Naive thymus-derived CD8-positive, alpha-beta T cell (primary cell): ENCODE data around the gene AMOTL1. TPM values are rescaled to one million over a fixed set of nuclear protein-coding genes. Genes with fewer than 3 reads are reported as not detected.
A peak's percentile ranks its signal among the peaks of the same experiment; 100 is the strongest.

Source experiments
- ATAC-seq, 2 donors: fragments of 150-1000 bp; cut with Tn5 transposase in 1 of 2; sonication (Bioruptor Pico), chemical (Tn5 transposase) in 1 of 2; 1 replicate in 1 of 2; 2 replicates in 1 of 2; pipeline ENCODE4 v1.10.0; 2021; ENCODE audit warnings: mild to moderate bottlenecking in 2 of 2, moderate library complexity in 2 of 2
- POLR2A ChIA-PET: fragments of 350-600 bp; sonication (Branson Sonifier 250); formaldehyde crosslinking; loops from one replicate; lab custom pipeline; 2021; ENCODE audit warnings: antibody characterized with exemption; lab: Charles Lee
- DNase-seq, 10 donors: peaks; one replicate each; pipeline versions ENCODE4 v3.0.0 to v3.0.0-alpha.2; 2020 to 2022
- H3K27ac Mint-ChIP-seq, 10 donors: one replicate each; pipeline ENCODE4 v1.8.0; 2020 to 2022; ENCODE audit warnings: mild to moderate bottlenecking in 10 of 10, mixed read lengths in 10 of 10, moderate library complexity in 4 of 10, inconsistent platforms in 1 of 10
- H3K27me3 Mint-ChIP-seq, 5 donors: one replicate each; pipeline ENCODE4 v1.8.0; 2021 to 2022; ENCODE audit warnings: mixed read lengths in 5 of 5
- H3K36me3 Mint-ChIP-seq, 3 donors: one replicate each; pipeline ENCODE4 v1.8.0; 2020 to 2022; ENCODE audit warnings: mixed read lengths in 3 of 3, mild to moderate bottlenecking in 2 of 3, inconsistent platforms in 1 of 3
- H3K4me1 Mint-ChIP-seq, 4 donors: one replicate each; pipeline ENCODE4 v1.8.0; 2021 to 2022; ENCODE audit warnings: mixed read lengths in 4 of 4
- H3K4me3 Mint-ChIP-seq, 10 donors: one replicate each; pipeline ENCODE4 v1.8.0; 2020 to 2022; ENCODE audit warnings: mild to moderate bottlenecking in 10 of 10, mixed read lengths in 10 of 10, moderate library complexity in 6 of 10, inconsistent platforms in 1 of 10
- H3K9me3 Mint-ChIP-seq, 9 donors: one replicate each; pipeline ENCODE4 v1.8.0; 2020 to 2022; ENCODE audit warnings: mixed read lengths in 9 of 9, mild to moderate bottlenecking in 3 of 9, inconsistent platforms in 1 of 9, moderate library complexity in 1 of 9
- polyA plus RNA-seq, 3 donors: library from polyadenylated mRNA; unstranded; fragments of 300-500 nt; fragmentation: Illumina TruSeq; gene quantifications; one replicate each; pipeline ENCODE4 v1.2.3, GENCODE V29; 2021
- total RNA-seq, 8 experiments: library from RNA in 2 of 8; stranded (reverse) in 2 of 8; gene quantifications; one replicate each; pipeline ENCODE4 v1.2.3 and lab custom pipeline; 2021 to 2026

Gene AMOTL1
- total and polyA plus RNA-seq, 5 experiments from 2014 or later = 0.03 to 0.10 (median 0.08) TPM; not detected in 1

DNA sequence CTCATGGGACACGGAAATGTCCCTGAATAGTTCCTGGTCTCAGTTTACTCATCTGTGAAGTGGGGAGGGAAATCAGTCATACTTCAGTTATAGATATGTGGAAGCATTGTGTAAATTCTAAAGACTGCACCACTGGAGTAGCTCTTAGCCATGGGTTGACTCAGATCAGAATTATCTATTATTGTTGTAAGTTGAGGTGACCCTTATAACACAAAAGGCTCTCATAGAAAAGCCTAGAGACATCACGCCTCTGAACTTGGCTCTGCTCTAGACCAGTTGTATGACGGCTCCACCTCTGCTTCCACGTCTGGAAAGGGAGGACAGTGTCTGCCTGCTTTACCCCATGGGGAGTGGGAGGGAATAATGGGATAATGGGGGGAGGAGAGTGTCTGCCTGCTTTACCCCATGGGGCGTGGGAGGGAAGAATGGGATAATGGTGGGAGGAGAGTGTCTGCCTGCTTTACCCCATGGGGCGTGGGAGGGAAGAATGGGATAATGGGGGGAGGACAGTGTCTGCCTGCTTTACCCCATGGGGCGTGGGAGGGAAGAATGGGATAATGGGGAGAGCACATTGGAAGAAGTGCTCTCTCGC is 98.2 kb downstream of the AMOTL1 start:
- H3K4me3 Mint-ChIP-seq = no peak overlapping the region
- H3K27ac Mint-ChIP-seq = no peak overlapping the region
- no peaks in the 10 kb centered on the region for H3K36me3 Mint-ChIP-seq
- POLR2A ChIA-PET = interaction anchor here (0.7 kb wide), 1 partner anchor 106 kb away, joined by 3 read pairs; no protein-coding TSS in a partner anchor
- ATAC-seq = no peak
- peaks cover 0 to 7% (median 0%) of the 10 kb centered on the region in 5 donors for H3K27me3 Mint-ChIP-seq
- H3K9me3 Mint-ChIP-seq = no peaks in the 10 kb centered on the region
- no peak for DNase-seq
- no peaks in the 10 kb centered on the region for H3K4me1 Mint-ChIP-seq

GRCh38 chr11:94866936-94867795 is 99.0 kb downstream of the AMOTL1 start:
- no peak overlapping the region for H3K4me3 Mint-ChIP-seq
- peaks cover 0 to 7% (median 0%) of the 10 kb centered on the region in 5 donors for H3K27me3 Mint-ChIP-seq
- H3K4me1 Mint-ChIP-seq = no peaks in the 10 kb centered on the region
- POLR2A ChIA-PET = no interaction called here
- DNase-seq (no peak), ATAC-seq (no peak)
- H3K9me3 Mint-ChIP-seq = no peaks in the 10 kb centered on the region
- peak overlapping the region in 1 of 10 donors; percentile 6 for H3K27ac Mint-ChIP-seq
- H3K36me3 Mint-ChIP-seq = no peaks in the 10 kb centered on the region

- Mint-ChIP-seq H3K9me3 (no peaks in the 10 kb centered on the region), H3K4me3 (no peak overlapping the region), H3K4me1 (no peaks in the 10 kb centered on the region), H3K36me3 (no peaks in the 10 kb centered on the region), H3K27ac (no peak overlapping the region), H3K27me3 (peaks cover 0 to 7% (median 0%) of the 10 kb centered on the region in 5 donors)
- POLR2A ChIA-PET = no interaction called here
- DNase-seq = no peak
- ATAC-seq = no peak
Measured at GRCh38 chr11:94868468-94868867, 100.3 kb downstream of the AMOTL1 start.

GRCh38 chr11:94869186-94869585 is 101.0 kb downstream of the AMOTL1 start:
- no peaks in the 10 kb centered on the region for H3K36me3 Mint-ChIP-seq
- DNase-seq (no peak), ATAC-seq (no peak)
- H3K4me1 Mint-ChIP-seq = no peaks in the 10 kb centered on the region
- POLR2A ChIA-PET = no interaction called here
- H3K27me3 Mint-ChIP-seq = peaks cover 0 to 7% (median 0%) of the 10 kb centered on the region in 5 donors
- H3K27ac Mint-ChIP-seq = no peak overlapping the region
- H3K9me3 Mint-ChIP-seq = no peaks in the 10 kb centered on the region
- no peak overlapping the region for H3K4me3 Mint-ChIP-seq

DNA sequence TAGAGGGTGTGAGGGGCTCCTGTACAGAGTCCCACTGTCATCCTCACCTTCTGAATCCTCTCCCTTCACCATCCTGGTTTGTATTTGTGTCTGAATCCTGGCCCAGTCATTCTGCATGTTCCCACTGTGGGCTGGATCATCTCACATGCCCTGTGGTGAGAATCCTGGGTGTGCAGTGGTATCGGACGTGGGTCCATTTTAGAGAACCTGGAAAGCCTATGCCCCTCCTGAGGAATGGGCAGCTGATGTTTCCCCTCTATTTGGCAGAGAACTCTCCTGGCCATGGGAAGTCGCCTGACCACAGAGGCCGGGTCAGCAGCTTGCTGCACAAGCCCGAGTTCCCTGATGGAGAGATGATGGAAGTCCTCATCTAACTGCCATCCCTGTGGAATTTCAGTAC is 102.3 kb downstream of the AMOTL1 start:
- POLR2A ChIA-PET = no interaction called here
- H3K4me3 Mint-ChIP-seq = no peak overlapping the region
- H3K4me1 Mint-ChIP-seq = no peaks in the 10 kb centered on the region
- DNase-seq = no peak
- H3K9me3 Mint-ChIP-seq = no peaks in the 10 kb centered on the region
- H3K36me3 Mint-ChIP-seq = no peaks in the 10 kb centered on the region
- no peak for ATAC-seq
- H3K27me3 Mint-ChIP-seq = peaks cover 0 to 7% (median 0%) of the 10 kb centered on the region in 5 donors
- peak overlapping the region in 1 of 10 donors; percentile 43 for H3K27ac Mint-ChIP-seq

DNA sequence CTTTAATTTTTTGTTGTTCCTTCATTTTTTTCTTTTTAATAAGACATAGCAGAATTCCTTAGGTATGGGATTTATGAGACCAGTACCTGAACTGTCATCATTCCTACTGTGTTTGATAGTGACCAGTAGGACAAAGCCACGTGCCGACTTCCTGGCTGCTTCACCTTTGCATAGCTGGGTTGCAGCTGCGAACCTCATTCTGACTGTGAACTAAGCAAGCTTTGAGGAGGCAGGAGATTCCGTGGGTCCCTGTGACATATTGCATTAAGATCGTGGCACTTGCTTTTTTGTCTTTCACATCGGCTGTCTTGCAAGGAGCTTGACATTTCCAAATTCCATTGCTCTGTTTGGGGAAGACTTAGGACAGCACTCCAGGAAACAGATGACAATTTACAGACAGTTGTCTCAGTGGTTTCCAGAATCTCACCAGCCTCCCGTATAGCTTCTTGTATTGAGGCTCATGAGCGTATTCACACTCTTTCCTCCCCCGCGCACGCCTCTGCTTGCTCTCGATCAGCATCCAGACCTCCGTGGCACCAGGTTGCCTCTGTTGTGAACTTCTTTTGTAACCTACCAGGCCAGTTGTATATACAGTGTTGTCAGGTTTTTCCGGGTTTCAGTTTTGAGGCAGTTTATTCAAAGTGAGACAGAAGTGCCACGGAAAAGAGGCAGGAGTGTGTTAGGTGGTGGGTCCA is 103.5 kb downstream of the AMOTL1 start:
- ATAC-seq (no peak), DNase-seq (no peak)
- Mint-ChIP-seq H3K27ac (no peak overlapping the region), H3K36me3 (no peaks in the 10 kb centered on the region), H3K4me3 (no peak overlapping the region), H3K4me1 (peaks cover 1 to 6% (median 4%) of the 10 kb centered on the region in 4 donors), H3K27me3 (peaks cover 0 to 7% (median 0%) of the 10 kb centered on the region in 5 donors), H3K9me3 (no peaks in the 10 kb centered on the region)
- POLR2A ChIA-PET = no interaction called here

GRCh38 chr11:94873916-94874540 is 105.9 kb downstream of the AMOTL1 start:
- Mint-ChIP-seq H3K4me1 (peaks cover 5 to 12% (median 11%) of the 10 kb centered on the region in 4 donors), H3K27ac (no peak overlapping the region), H3K9me3 (no peaks in the 10 kb centered on the region), H3K4me3 (no peak overlapping the region), H3K36me3 (no peaks in the 10 kb centered on the region), H3K27me3 (peaks cover 0 to 7% (median 0%) of the 10 kb centered on the region in 5 donors)
- DNase-seq (no peak), ATAC-seq (no peak)
- POLR2A ChIA-PET = no interaction called here

DNA sequence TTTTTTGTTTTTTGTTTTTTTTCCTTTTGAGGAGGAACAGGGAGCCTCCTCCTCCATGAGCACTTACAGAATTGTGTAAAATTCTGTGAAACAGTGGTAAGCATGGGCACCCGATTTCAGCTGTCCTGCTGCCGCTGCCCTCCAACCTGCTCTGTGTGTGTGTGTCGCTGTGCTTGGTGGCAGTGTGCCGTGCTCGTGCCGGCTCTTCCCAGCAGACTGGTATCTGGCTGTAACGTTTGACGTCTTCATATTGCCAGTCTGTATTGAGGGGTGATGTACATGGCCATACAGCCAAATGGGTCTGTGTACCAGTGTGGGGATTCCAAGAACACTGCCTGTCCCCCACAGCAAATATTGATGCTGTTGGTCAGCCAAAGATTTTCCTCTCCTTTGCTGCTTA is 108.1 kb downstream of the AMOTL1 start:
- peak overlapping the region in 4 of 10 donors; percentile 20 to 74 (median 46) for H3K27ac Mint-ChIP-seq
- no peaks in the 10 kb centered on the region for H3K36me3 Mint-ChIP-seq
- ATAC-seq = no peak
- no peaks in the 10 kb centered on the region for H3K9me3 Mint-ChIP-seq
- POLR2A ChIA-PET = no interaction called here
- H3K27me3 Mint-ChIP-seq = peaks cover 0 to 2% (median 0%) of the 10 kb centered on the region in 5 donors
- H3K4me1 Mint-ChIP-seq = peaks cover 6 to 12% (median 11%) of the 10 kb centered on the region in 4 donors
- H3K4me3 Mint-ChIP-seq = no peak overlapping the region
- DNase-seq = no peak

GRCh38 chr11:94876645-94877442 is 108.7 kb downstream of the AMOTL1 start:
- DNase-seq (peak in 4 of 10 donors; percentile 7 to 67 (median 18)), ATAC-seq (peak; percentile 57 to 68)
- Mint-ChIP-seq H3K27ac (peak overlapping the region in 6 of 10 donors; percentile 3 to 74 (median 46)), H3K4me3 (peak overlapping the region in 3 of 10 donors; percentile 6 to 13 (median 9)), H3K36me3 (no peaks in the 10 kb centered on the region), H3K27me3 (peaks cover 0 to 2% (median 0%) of the 10 kb centered on the region in 5 donors), H3K4me1 (peaks cover 6 to 12% (median 11%) of the 10 kb centered on the region in 4 donors), H3K9me3 (no peaks in the 10 kb centered on the region)
- POLR2A ChIA-PET = no interaction called here

- DNase-seq (no peak), ATAC-seq (no peak)
- H3K36me3 Mint-ChIP-seq = no peaks in the 10 kb centered on the region
- H3K9me3 Mint-ChIP-seq = no peaks in the 10 kb centered on the region
- peak overlapping the region in 3 of 10 donors; percentile 36 to 60 (median 51) for H3K27ac Mint-ChIP-seq
- no peaks in the 10 kb centered on the region for H3K27me3 Mint-ChIP-seq
- H3K4me1 Mint-ChIP-seq = peaks cover 6 to 12% (median 11%) of the 10 kb centered on the region in 4 donors
- H3K4me3 Mint-ChIP-seq = no peak overlapping the region
- POLR2A ChIA-PET = no interaction called here
Measured at GRCh38 chr11:94877443-94878200, 109.5 kb downstream of the AMOTL1 start.

GRCh38 chr11:94879006-94879405 is 110.8 kb downstream of the AMOTL1 start:
- ATAC-seq (no peak), DNase-seq (no peak)
- H3K4me3 Mint-ChIP-seq = no peak overlapping the region
- H3K27ac Mint-ChIP-seq = no peak overlapping the region
- H3K27me3 Mint-ChIP-seq = no peaks in the 10 kb centered on the region
- POLR2A ChIA-PET = no interaction called here
- H3K4me1 Mint-ChIP-seq = peaks cover 6 to 12% (median 11%) of the 10 kb centered on the region in 4 donors
- no peaks in the 10 kb centered on the region for H3K36me3 Mint-ChIP-seq
- H3K9me3 Mint-ChIP-seq = no peaks in the 10 kb centered on the region
